CD14-positive monocyte (primary cell): Measurements from ENCODE around the gene MTRFR. TPM values are rescaled to one million over a fixed set of nuclear protein-coding genes. Genes with fewer than 3 reads are reported as not detected.
A peak's percentile ranks its signal among the peaks of the same experiment; 100 is the strongest.

Source experiments
- DNase-seq, 3 donors: peaks; one replicate each; pipeline ENCODE4 v3.0.0-alpha.2; 2011 to 2022
- H2AFZ ChIP-seq: 2 replicates; pipeline ENCODE4 v1.6.0; 2012; ENCODE audit warnings: mild to moderate bottlenecking, low read depth, low read length, inconsistent platforms; ENCODE audit not compliant: insufficient read depth, poor library complexity, severe bottlenecking
- H3K27ac ChIP-seq, 2 donors: 1 replicate in 1 of 2; 2 replicates in 1 of 2; pipeline ENCODE4 v1.5.1; 2012 to 2013; ENCODE audit warnings: low read length in 2 of 2, control low read depth in 1 of 2, inconsistent platforms in 1 of 2, low read depth in 1 of 2, mild to moderate bottlenecking in 1 of 2
- H3K27me3 ChIP-seq, 2 donors: one replicate each; pipeline versions ENCODE4 v1.6.0 to v1.6.1; 2011 to 2013; ENCODE audit warnings: low read length in 2 of 2; ENCODE audit not compliant: control insufficient read depth in 2 of 2, insufficient read depth in 2 of 2
- H3K36me3 ChIP-seq, 2 donors: replicated peaks in 1 of 2; 1 replicate in 1 of 2; 2 replicates in 1 of 2; pipeline versions ENCODE4 v1.5.1 to v1.6.1; 2012 to 2013; ENCODE audit warnings: low read length in 2 of 2, control low read depth in 1 of 2, inconsistent platforms in 1 of 2, mild to moderate bottlenecking in 1 of 2; ENCODE audit not compliant: insufficient read depth in 2 of 2, control insufficient read depth in 1 of 2
- H3K4me1 ChIP-seq, 2 donors: 1 replicate in 1 of 2; 2 replicates in 1 of 2; pipeline versions ENCODE4 v1.5.1 to v1.6.1; 2012 to 2013; ENCODE audit warnings: low read length in 2 of 2, control low read depth in 1 of 2, inconsistent platforms in 1 of 2, mild to moderate bottlenecking in 1 of 2, moderate library complexity in 1 of 2; ENCODE audit not compliant: insufficient read depth in 2 of 2, control insufficient read depth in 1 of 2
- H3K4me2 ChIP-seq: replicated peaks from 2 replicates; pipeline ENCODE3; 2012; ENCODE audit warnings: low read length, moderate library complexity, mild to moderate bottlenecking; ENCODE audit not compliant: poor library complexity, severe bottlenecking; ENCODE audit errors: extremely low read depth
- H3K4me3 ChIP-seq, 3 experiments: fragments of 200-600 bp in 1 of 3; sonication (generic) in 1 of 3; replicated peaks in 1 of 3; 1 replicate in 2 of 3; 2 replicates in 1 of 3; pipeline ENCODE4 v1.5.1; 2011 to 2013; ENCODE audit warnings: low read length in 3 of 3, mild to moderate bottlenecking in 3 of 3, control low read depth in 2 of 3, low read depth in 2 of 3, inconsistent platforms in 1 of 3, moderate library complexity in 1 of 3
- H3K79me2 ChIP-seq: 2 replicates; pipeline ENCODE4 v1.6.0; 2012; ENCODE audit warnings: mild to moderate bottlenecking, control low read depth, inconsistent platforms, low read length, moderate library complexity; ENCODE audit not compliant: insufficient read depth
- H3K9ac ChIP-seq: 2 replicates; pipeline ENCODE4 v1.6.0; 2017; ENCODE audit warnings: low read length, mild to moderate bottlenecking; ENCODE audit not compliant: insufficient read depth, poor library complexity, severe bottlenecking
- H3K9me3 ChIP-seq, 2 donors: replicated peaks in 1 of 2; 1 replicate in 1 of 2; 2 replicates in 1 of 2; pipeline versions ENCODE4 v1.5.1 to v1.6.1; 2012 to 2013; ENCODE audit warnings: low read length in 2 of 2, control low read depth in 1 of 2; ENCODE audit not compliant: control insufficient read depth in 1 of 2, insufficient read depth in 1 of 2
- H4K20me1 ChIP-seq: 2 replicates; pipeline ENCODE4 v1.6.0; 2012; ENCODE audit warnings: mild to moderate bottlenecking, low read length, control low read depth, moderate library complexity; ENCODE audit not compliant: insufficient read depth
- H3K27ac Mint-ChIP-seq, 7 donors: one replicate each; pipeline ENCODE4 v1.8.0; 2020; ENCODE audit warnings: mild to moderate bottlenecking in 7 of 7, mixed read lengths in 7 of 7, moderate library complexity in 6 of 7, inconsistent platforms in 2 of 7
- H3K27me3 Mint-ChIP-seq, 3 donors: one replicate each; pipeline ENCODE4 v1.8.0; 2021 to 2022; ENCODE audit warnings: low read depth in 3 of 3, mild to moderate bottlenecking in 3 of 3, mixed read lengths in 3 of 3, moderate library complexity in 3 of 3, inconsistent platforms in 1 of 3
- H3K36me3 Mint-ChIP-seq, 2 donors: one replicate each; pipeline ENCODE4 v1.8.0; 2020; ENCODE audit warnings: mixed read lengths in 2 of 2, inconsistent platforms in 1 of 2, mild to moderate bottlenecking in 1 of 2
- H3K4me1 Mint-ChIP-seq: one replicate; pipeline ENCODE4 v1.8.0; 2020; ENCODE audit warnings: mild to moderate bottlenecking, mixed read lengths
- H3K4me3 Mint-ChIP-seq, 2 donors: one replicate each; pipeline ENCODE4 v1.8.0; 2020; ENCODE audit warnings: mild to moderate bottlenecking in 2 of 2, mixed read lengths in 2 of 2, moderate library complexity in 1 of 2
- H3K9me3 Mint-ChIP-seq, 7 donors: one replicate each; pipeline ENCODE4 v1.8.0; 2020 to 2022; ENCODE audit warnings: mixed read lengths in 7 of 7, mild to moderate bottlenecking in 6 of 7, moderate library complexity in 6 of 7, inconsistent platforms in 2 of 7
- CTCF ChIP-seq: fragments of 200-600 bp; IDR thresholded peaks from one replicate; pipeline ENCODE4 v1.8.0; 2022; ENCODE audit warnings: antibody characterized with exemption, mild to moderate bottlenecking
- WGBS: methylation state at CpG from one replicate; pipeline ENCODE4 v1.1.5; 2013; ENCODE audit warnings: missing lambda C conversion rate; ENCODE audit not compliant: insufficient coverage; 5-methylcytosine and 5-hydroxymethylcytosine counted together
- intact Hi-C, 2 donors: fragments of 100-400 bp; cut with micrococcal nuclease; formaldehyde crosslinking; loops; one replicate each; pipeline versions ENCODE4 v1.15.0 to v1.15.1; 2023
- polyA plus RNA-seq, 3 donors: library from polyadenylated mRNA; depleted of rRNA in 1 of 3; unstranded in 2 of 3; stranded (reverse) in 1 of 3; fragments of 300-500 nt in 2 of 3; fragments of >200 nt in 1 of 3; fragmentation: Illumina TruSeq in 2 of 3; gene quantifications; 1 replicate in 2 of 3; 2 replicates in 1 of 3; pipeline ENCODE4 v1.2.3, GENCODE V29; 2012 to 2021

Gene MTRFR
- polyA plus RNA-seq, 3 donors: 1.7 to 2.1 (median 1.7) TPM

DNA sequence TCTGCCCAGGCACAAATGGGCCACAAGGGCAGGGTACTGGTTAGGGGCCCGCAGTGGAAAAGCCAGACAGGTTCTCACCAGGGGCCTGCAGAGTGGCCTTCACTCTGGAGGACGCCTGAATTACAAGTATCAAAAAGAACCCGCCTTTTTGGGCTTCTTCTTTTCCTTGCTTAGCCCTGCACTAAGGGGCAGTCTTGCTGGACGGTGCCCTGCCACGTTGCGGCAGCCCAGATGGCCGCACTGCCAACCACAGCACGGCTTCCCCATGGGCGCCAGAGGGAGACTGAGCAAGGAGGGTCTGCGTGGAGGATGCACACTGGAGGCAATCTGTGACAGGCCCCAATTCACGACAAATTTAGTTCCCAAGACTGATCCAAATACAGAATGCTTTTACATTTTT lies 56.7 kb downstream of the MTRFR start:
- intact Hi-C loops: no loop called here
- Histone ChIP-seq H3K9me3 (no peaks in the 10 kb centered on the region), H3K9ac (no peak overlapping the region), H2AFZ (no peak overlapping the region), H3K4me3 (no peak overlapping the region), H4K20me1 (peaks cover 5% of the 10 kb centered on the region), H3K4me2 (no peak overlapping the region), H3K27ac (no peak overlapping the region), H3K27me3 (no peaks in the 10 kb centered on the region), H3K36me3 (peaks cover 42 to 66% of the 10 kb centered on the region in 2 donors), H3K4me1 (no peaks in the 10 kb centered on the region), H3K79me2 (no peaks in the 10 kb centered on the region)
- Mint-ChIP-seq H3K36me3 (peaks cover 48 to 62% of the 10 kb centered on the region in 2 donors), H3K4me1 (no peaks in the 10 kb centered on the region), H3K27ac (no peak overlapping the region), H3K27me3 (no peaks in the 10 kb centered on the region), H3K4me3 (no peak overlapping the region), H3K9me3 (no peaks in the 10 kb centered on the region)
- TF ChIP-seq CTCF: no peak
- DNase-seq: no peak
- WGBS: 97% methylated on average over 3 of the region's 11 CpGs

- no peaks in the 10 kb centered on the region for H3K4me1 Mint-ChIP-seq
- H3K4me1 ChIP-seq: no peaks in the 10 kb centered on the region
- no peak overlapping the region for H3K4me3 Mint-ChIP-seq
- H2AFZ ChIP-seq: no peak overlapping the region
- H3K4me2 ChIP-seq: no peak overlapping the region
- H3K27ac Mint-ChIP-seq: peak overlapping the region in 1 of 7 donors; percentile 35
- no peaks in the 10 kb centered on the region for H3K9me3 Mint-ChIP-seq
- H3K36me3 ChIP-seq: peaks cover 70 to 99% of the 10 kb centered on the region in 2 donors
- no peak overlapping the region for H3K27ac ChIP-seq
- no peak for DNase-seq
- no peaks in the 10 kb centered on the region for H3K27me3 ChIP-seq
- peaks cover 5% of the 10 kb centered on the region for H4K20me1 ChIP-seq
- TF ChIP-seq CTCF: no peak
- H3K36me3 Mint-ChIP-seq: peaks cover 72 to 93% of the 10 kb centered on the region in 2 donors
- no peaks in the 10 kb centered on the region for H3K79me2 ChIP-seq
- WGBS: 98% methylated on average over 7 of the region's 9 CpGs
- intact Hi-C loops: no loop called here
- no peaks in the 10 kb centered on the region for H3K9me3 ChIP-seq
- no peak overlapping the region for H3K9ac ChIP-seq
- no peaks in the 10 kb centered on the region for H3K27me3 Mint-ChIP-seq
- no peak overlapping the region for H3K4me3 ChIP-seq
Observed at GRCh38 chr12:123293178-123293760, 60.0 kb downstream of the MTRFR start.
